ENCODE data around the gene MAPKAP1.

- TF ChIP-seq CTCF (IDR thresholded peaks at IDR 0.05): no peak
- TF ChIP-seq ZFX (IDR thresholded peaks at IDR 0.05; ENCODE audit: borderline replicate concordance): no peak
Observed at GRCh38 chr9:125613141-125613540, 93.9 kb downstream of the MAPKAP1 start.

All from 22Rv1 (cell line).